Sigmoid colon (tissue), 7 donors: Measurements from ENCODE around the gene CPXM1. TPM values are rescaled to one million over a fixed set of nuclear protein-coding genes. Genes with fewer than 3 reads are reported as not detected.

Experiments used
- DNase-seq: peaks from one replicate; pipeline ENCODE4 v3.0.0-alpha.2; 2019
- H3K27ac ChIP-seq, 4 donors: fragments of 200-600 bp; sonication (generic); one replicate each; pipeline ENCODE4 v1.5.1; 2016 to 2019; ENCODE audit warnings: mild to moderate bottlenecking in 1 of 4
- H3K27me3 ChIP-seq, 3 donors: fragments of 200-600 bp; sonication (generic); one replicate each; pipeline ENCODE4 v1.5.1; 2019; ENCODE audit warnings: mild to moderate bottlenecking in 1 of 3
- H3K36me3 ChIP-seq, 4 donors: fragments of 200-600 bp; sonication (generic); one replicate each; pipeline ENCODE4 v1.5.1; 2016 to 2019
- H3K4me1 ChIP-seq, 4 donors: fragments of 200-600 bp; sonication (generic); one replicate each; pipeline ENCODE4 v1.5.1; 2017 to 2019
- H3K4me3 ChIP-seq, 4 donors: fragments of 200-600 bp; sonication (generic); one replicate each; pipeline ENCODE4 v1.5.1; 2017 to 2019; ENCODE audit warnings: mild to moderate bottlenecking in 2 of 4, moderate library complexity in 1 of 4
- H3K9me3 ChIP-seq, 4 donors: fragments of 200-600 bp in 3 of 4; sonication (generic) in 3 of 4; one replicate each; pipeline versions ENCODE4 v1.5.1 to v1.6.1; 2013 to 2019
- CTCF ChIP-seq, 4 experiments: fragments of 450-650 bp in 3 of 4; fragments of 200-600 bp in 1 of 4; IDR thresholded peaks; one replicate each; pipeline ENCODE4 v1.5.1; 2016 to 2019; ENCODE audit warnings: antibody characterized with exemption in 4 of 4, mild to moderate bottlenecking in 3 of 4, moderate library complexity in 2 of 4
- EP300 ChIP-seq, 4 donors: sonication (generic); formaldehyde crosslinking; IDR thresholded peaks; one replicate each; pipeline ENCODE4 v1.6.1; 2017; ENCODE audit warnings: antibody characterized with exemption in 4 of 4
- POLR2A ChIP-seq, 2 donors: fragments of 450-650 bp; IDR thresholded peaks; one replicate each; pipeline ENCODE4 v1.6.1; 2016; ENCODE audit warnings: antibody characterized with exemption in 2 of 2, mild to moderate bottlenecking in 2 of 2, moderate library complexity in 2 of 2
- POLR2AphosphoS5 ChIP-seq, 4 donors: sonication (generic); formaldehyde crosslinking; IDR thresholded peaks; one replicate each; pipeline ENCODE4 v1.6.1; 2017; ENCODE audit warnings: antibody characterized with exemption in 4 of 4
- WGBS, 2 donors: extraction: QIAGEN DNeasy Blood & Tissue Kit; methylation state at CpG; one replicate each; pipeline ENCODE4 v1.1.7; 2013; 5-methylcytosine and 5-hydroxymethylcytosine counted together
- intact Hi-C: fragments of 100-400 bp; cut with DNase I; formaldehyde crosslinking; loops from one replicate; pipeline ENCODE4 v1.15.1; 2023
- polyA plus RNA-seq, 3 donors: library from polyadenylated mRNA; stranded (reverse); fragments of 200-250 nt; gene quantifications; one replicate each; pipeline ENCODE4 v1.2.3, GENCODE V29; 2013
- total RNA-seq, 4 donors: library from RNA; depleted of rRNA; stranded (reverse); fragments of >200 nt; gene quantifications; one replicate each; pipeline ENCODE4 v1.1.0, GENCODE V29; 2016
- donor health status: healthy with polysubstance abuse.
- donor health status: Bipolar disorder and iron deficiency.
- donor health status: healthy.

The CPXM1 gene
- total and polyA plus RNA-seq, 7 donors: 0.54 to 10.0 (median 1.2) TPM

- H3K4me1 ChIP-seq: peaks cover 0 to 12% (median 10%) of the 10 kb centered on the region in 4 donors
- H3K27me3 ChIP-seq: no peaks in the 10 kb centered on the region
- TF ChIP-seq POLR2AphosphoS5 (IDR thresholded peaks at IDR 0.05): no peak
- no peak for TF ChIP-seq CTCF (IDR thresholded peaks at IDR 0.05)
- no peak for TF ChIP-seq POLR2A (IDR thresholded peaks at IDR 0.05)
- no peak for TF ChIP-seq EP300 (IDR thresholded peaks at IDR 0.05)
- H3K36me3 ChIP-seq: no peaks in the 10 kb centered on the region
- WGBS, 2 donors: 83 to 89% methylated on average over 2 of the region's 2 CpGs
- H3K27ac ChIP-seq: no peak overlapping the region
- DNase-seq: no peak
- intact Hi-C loops: loop anchor here (10.0 kb wide), 1 partner anchor 151 kb away; the partner anchor contains the start of gene EBF4
- no peak overlapping the region for H3K4me3 ChIP-seq
- H3K9me3 ChIP-seq: no peaks in the 10 kb centered on the region
Observed at GRCh38 chr20:2845607-2846006, 45.2 kb upstream of the CPXM1 start.

GRCh38 chr20:2840967-2841531, 40.6 kb upstream of the CPXM1 start:
- no peaks in the 10 kb centered on the region for H3K27me3 ChIP-seq
- no peaks in the 10 kb centered on the region for H3K9me3 ChIP-seq
- peaks cover 0 to 8% (median 0%) of the 10 kb centered on the region in 4 donors for H3K36me3 ChIP-seq
- DNase-seq: peak; percentile 86
- intact Hi-C loops: loop anchor here (2.0 to 10.0 kb wide), 2 partner anchors 32 to 146 kb away; partner anchors contain the start of genes EBF4 and PTPRA
- H3K4me1 ChIP-seq: peaks cover 0 to 24% (median 14%) of the 10 kb centered on the region in 4 donors
- no peak for TF ChIP-seq CTCF (IDR thresholded peaks at IDR 0.05)
- TF ChIP-seq EP300 (IDR thresholded peaks at IDR 0.05): no peak
- TF ChIP-seq POLR2A (IDR thresholded peaks at IDR 0.05): no peak
- TF ChIP-seq POLR2AphosphoS5 (IDR thresholded peaks at IDR 0.05): no peak
- H3K27ac ChIP-seq: peak overlapping the region; percentile 86 to 95 (median 92)
- peak overlapping the region; percentile 79 to 96 (median 85) for H3K4me3 ChIP-seq
- WGBS, 2 donors: 9% methylated on average over 33 of the region's 33 CpGs

GRCh38 chr20:2840138-2840966, 39.9 kb upstream of the CPXM1 start, which contains the start of the genes PCED1A and VPS16:
Gene PCED1A, minus strand, starts transcription at chr20:2840655. Its CDS starts 743 bp downstream, at chr20:2839912.
Gene VPS16, plus strand, starts transcription at chr20:2840745. Its CDS starts 30 bp downstream, at chr20:2840775.
- peak within 1 kb of the TSS; percentile 79 to 96 (median 85) for H3K4me3 ChIP-seq
- 5 to 8% methylated on average over 98 of the region's 98 CpGs for WGBS, 2 donors
- TF ChIP-seq POLR2A (IDR thresholded peaks at IDR 0.05) (peak; percentile 25 to 34), POLR2AphosphoS5 (IDR thresholded peaks at IDR 0.05) (peak; percentile 52 to 89 (median 78)), EP300 (IDR thresholded peaks at IDR 0.05) (no peak), CTCF (IDR thresholded peaks at IDR 0.05) (no peak)
- intact Hi-C loops: loop anchor here (2.0 to 10.0 kb wide), 2 partner anchors 32 to 146 kb away; partner anchors contain the start of genes EBF4 and PTPRA
- H3K9me3 ChIP-seq: no peaks in the 10 kb centered on the region
- peaks cover 0 to 24% (median 14%) of the 10 kb centered on the region in 4 donors for H3K4me1 ChIP-seq
- peak within 1 kb of the TSS; percentile 86 to 95 (median 92) for H3K27ac ChIP-seq
- no peaks in the 10 kb centered on the region for H3K27me3 ChIP-seq
- DNase-seq: peak; percentile 93
- peaks cover 0 to 13% (median 0%) of the 10 kb centered on the region in 4 donors for H3K36me3 ChIP-seq

- intact Hi-C loops: loop anchor here (2.0 to 10.0 kb wide), 3 partner anchors 33 to 367 kb away; partner anchors contain the start of genes EBF4, PTPRA and SNRPB
- DNase-seq: no peak
Observed at GRCh38 chr20:2839732-2840137, 39.3 kb upstream of the CPXM1 start.

More at GRCh38 chr20:2839732-2840137, 39.3 kb upstream of the CPXM1 start:
- Histone ChIP-seq H3K27me3 (no peaks in the 10 kb centered on the region), H3K9me3 (no peaks in the 10 kb centered on the region), H3K4me3 (peak overlapping the region in 3 of 4 donors; percentile 79 to 96 (median 79)), H3K4me1 (peaks cover 0 to 24% (median 14%) of the 10 kb centered on the region in 4 donors), H3K36me3 (peaks cover 0 to 19% (median 0%) of the 10 kb centered on the region in 4 donors), H3K27ac (peak overlapping the region; percentile 86 to 95 (median 92))
- TF ChIP-seq POLR2A (IDR thresholded peaks at IDR 0.05) (no peak), POLR2AphosphoS5 (IDR thresholded peaks at IDR 0.05) (no peak), EP300 (IDR thresholded peaks at IDR 0.05) (no peak), CTCF (IDR thresholded peaks at IDR 0.05) (no peak)
- 88 to 92% methylated on average over 21 of the region's 21 CpGs for WGBS, 2 donors
